Activated T-helper 1 cell treated with Interleukin-2 at 50 U/mL for 16 hours (primary cell): ENCODE data around the gene PML.
"Not testable (repeated sequence)": the region's sequence is repeated elsewhere in the genome, so short reads cannot be mapped to it uniquely, and the experiment has no call there.

ENCODE experiments used
- DNase-seq: peaks from one replicate; pipeline ENCODE4 v3.0.0-alpha.2; 2020; ENCODE audit warnings: low read depth

The PML gene

DNA sequence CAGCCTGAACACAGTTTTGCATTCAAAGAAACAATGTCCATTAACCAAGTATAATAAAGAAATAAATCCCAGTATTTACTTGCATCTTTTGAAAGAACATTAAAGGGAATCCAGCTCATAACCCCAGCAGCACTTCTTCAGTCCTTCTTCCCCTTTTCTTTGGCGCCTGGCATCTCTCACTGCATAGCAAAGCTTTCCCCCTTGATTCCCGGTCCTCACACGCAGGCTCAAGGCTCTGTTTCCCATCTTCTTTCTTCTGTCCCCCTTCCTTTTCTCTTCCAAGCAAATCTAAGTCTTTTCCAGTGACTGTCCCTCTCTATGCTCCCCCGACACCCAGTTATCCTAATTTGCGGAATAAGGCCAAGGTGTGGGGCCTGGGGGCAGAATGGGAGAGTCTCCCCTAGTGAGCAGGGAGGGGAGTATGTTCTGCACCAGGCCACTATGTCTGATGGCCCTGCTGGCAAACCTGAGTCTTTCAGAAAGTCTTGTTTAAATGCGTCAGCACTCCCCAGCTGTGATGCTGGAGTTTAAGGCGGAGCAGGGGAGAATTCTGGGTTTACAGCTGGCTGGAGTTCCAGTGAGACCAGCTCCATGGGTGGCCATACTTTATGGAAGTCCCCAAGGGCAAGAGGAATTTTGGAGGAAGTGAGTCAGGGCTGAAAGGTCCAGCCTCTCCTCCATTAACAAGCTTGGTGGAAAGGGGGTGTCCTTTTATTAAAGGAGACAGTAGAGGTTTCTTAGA lies 45.8 kb downstream of the PML start:
- DNase-seq: no peak

GRCh38 chr15:74041311-74041756 lies 46.8 kb downstream of the PML start:
- no peak for DNase-seq

GRCh38 chr15:74041777-74042435 lies 47.4 kb downstream of the PML start:
- no peak for DNase-seq

DNA sequence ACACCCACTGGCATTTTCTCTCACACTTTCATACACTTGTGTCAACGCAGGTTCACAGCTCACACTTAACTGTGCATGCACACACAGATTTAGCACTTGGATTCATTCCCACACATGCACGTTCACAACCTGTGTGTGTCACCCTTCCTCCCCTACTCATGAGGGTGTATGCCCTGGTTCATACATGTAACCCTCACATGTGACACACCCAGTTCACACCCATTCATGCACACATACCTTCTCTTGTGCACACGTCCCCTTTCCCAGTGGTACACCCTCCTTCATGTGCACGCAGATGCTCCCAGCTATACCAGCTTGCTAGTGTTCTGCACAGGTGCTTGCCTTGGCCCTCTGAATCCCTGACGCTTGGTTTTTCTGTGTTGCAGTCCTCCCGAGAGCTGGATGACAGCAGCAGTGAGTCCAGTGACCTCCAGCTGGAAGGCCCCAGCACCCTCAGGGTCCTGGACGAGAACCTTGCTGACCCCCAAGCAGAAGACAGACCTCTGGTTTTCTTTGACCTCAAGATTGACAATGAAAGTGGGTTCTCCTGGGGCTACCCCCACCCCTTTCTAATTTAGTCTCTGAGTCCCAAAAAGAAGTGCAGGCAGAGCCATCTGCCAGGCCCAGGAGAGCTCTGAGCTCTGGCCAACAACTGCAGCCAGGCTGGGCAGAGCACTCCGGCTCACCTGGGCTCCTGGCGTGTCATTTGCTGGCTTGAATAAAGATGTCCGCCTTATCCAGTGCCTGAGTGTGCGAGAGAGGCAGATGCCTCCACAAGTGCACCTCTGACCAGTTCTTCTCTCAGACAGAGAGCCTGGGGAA lies 48.3 kb downstream of the PML start:
- DNase-seq: no peak

DNA sequence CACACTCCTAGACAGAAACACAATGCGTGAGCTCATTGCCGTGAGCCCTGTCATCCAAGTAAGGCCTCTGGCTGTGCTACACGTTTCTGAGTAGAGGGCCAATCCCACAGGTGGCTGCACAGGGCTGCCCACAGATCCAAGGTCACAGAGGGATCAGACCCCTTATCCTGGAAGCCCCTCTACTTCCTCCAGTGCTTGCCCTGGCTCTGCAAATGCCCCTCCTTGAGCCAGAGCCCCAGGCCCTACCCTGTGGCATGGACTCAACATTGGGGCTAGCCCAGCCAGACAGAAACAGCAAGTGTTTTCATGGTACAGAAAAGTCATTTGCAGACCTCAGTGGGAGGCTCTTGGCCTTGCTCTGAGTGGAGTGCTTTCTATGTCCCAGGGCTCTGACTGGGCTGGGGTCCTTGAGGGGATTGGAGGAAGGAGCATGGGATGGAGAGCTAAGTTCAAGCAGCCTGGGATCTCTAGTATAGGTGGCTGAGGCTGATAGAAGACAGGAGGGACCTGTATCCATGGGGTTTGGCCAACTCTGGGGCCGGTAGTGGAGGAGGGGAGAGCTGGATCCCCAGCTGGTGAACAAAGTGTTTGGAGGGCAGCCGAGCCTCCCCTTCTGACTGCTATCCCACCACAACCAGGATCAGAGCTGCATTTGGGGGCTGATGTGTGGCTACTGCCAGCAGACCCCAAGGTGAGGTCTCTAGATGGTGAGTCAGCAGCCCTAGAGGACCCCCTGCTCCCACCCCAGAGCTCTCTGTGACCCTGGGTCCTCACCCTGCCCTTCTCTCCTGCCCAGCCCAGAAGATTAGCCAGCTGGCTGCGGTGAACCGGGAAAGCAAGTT lies 49.1 kb downstream of the PML start:
- no peak for DNase-seq

DNA sequence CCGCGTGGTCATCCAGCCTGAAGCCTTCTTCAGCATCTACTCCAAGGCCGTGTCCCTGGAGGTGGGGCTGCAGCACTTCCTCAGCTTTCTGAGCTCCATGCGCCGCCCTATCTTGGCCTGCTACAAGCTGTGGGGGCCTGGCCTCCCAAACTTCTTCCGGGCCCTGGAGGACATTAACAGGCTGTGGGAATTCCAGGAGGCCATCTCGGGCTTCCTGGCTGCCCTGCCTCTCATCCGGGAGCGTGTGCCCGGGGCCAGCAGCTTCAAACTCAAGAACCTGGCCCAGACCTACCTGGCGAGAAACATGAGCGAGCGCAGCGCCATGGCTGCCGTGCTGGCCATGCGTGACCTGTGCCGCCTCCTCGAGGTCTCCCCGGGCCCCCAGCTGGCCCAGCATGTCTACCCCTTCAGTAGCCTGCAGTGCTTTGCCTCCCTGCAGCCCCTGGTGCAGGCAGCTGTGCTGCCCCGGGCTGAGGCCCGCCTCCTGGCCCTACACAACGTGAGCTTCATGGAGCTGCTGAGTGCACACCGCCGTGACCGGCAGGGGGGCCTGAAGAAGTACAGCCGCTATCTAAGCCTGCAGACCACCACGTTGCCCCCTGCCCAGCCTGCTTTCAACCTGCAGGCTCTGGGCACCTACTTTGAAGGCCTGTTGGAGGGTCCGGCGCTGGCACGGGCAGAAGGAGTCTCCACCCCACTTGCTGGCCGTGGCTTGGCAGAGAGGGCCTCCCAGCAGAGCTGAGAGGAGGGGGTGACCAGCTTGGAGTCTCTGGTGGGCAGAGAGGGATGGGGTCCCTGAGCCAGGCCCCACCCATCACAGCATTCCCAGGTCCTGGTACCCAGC lies 50.0 kb downstream of the PML start:
- no peak for DNase-seq

- DNase-seq: no peak
Measured at GRCh38 chr15:74045184-74045583, 50.7 kb downstream of the PML start.

GRCh38 chr15:74045636-74046274 lies 51.2 kb downstream of the PML start:
- no peak for DNase-seq

- no peak for DNase-seq
Measured at GRCh38 chr15:74046275-74046674, 51.8 kb downstream of the PML start.

GRCh38 chr15:74050127-74050526 lies 55.6 kb downstream of the PML start:
- no peak for DNase-seq

GRCh38 chr15:74050556-74051234 lies 56.2 kb downstream of the PML start:
- DNase-seq: no peak

DNA sequence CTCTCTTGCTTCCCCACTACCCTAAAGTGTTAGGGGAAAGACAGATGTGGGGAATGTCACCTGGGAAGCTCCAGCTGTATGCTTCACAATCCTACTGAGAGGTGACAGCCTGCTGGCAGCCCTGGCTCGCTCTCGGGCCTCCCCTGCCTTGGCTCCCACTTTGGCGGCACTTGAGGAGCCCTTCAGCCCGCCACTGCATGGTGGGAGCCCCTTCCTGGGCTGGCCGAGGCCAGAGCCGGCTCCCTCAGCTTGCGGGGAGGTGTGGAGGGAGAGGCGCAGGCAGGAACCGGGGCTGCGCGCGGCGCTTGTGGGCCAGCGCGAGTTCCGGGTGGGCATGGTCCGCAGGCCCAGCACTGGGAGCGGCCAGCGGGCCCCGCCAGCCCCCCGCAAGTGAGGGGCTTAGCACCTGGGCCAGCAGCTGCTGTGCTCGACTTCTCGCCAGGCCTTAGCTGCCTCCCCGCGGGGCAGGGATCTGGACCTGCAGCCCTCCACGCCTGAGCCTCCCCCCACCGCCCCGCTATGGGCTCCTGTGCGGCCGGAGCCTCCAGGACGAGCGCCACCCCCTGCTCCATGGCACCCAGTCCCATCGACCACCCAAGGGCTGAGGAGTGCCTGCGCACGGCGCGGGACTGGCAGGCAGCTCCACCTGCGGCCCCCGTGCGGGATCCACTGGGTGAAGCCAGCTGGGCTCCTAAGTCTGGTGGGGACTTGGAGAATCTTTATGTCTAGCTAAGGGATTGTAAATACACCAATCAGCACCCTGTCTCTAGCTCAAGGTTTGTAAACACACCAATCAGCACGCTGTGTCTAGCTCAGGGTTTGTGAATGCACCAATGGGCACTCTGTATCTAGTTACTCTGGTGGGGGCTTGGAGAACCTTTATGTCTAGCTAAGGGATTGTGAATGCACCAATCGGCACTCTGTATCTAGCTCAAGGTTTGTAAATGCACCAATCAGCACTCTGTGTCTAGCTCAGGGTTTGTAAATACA lies 58.0 kb downstream of the PML start:
- DNase-seq: not testable (repeated sequence)

DNA sequence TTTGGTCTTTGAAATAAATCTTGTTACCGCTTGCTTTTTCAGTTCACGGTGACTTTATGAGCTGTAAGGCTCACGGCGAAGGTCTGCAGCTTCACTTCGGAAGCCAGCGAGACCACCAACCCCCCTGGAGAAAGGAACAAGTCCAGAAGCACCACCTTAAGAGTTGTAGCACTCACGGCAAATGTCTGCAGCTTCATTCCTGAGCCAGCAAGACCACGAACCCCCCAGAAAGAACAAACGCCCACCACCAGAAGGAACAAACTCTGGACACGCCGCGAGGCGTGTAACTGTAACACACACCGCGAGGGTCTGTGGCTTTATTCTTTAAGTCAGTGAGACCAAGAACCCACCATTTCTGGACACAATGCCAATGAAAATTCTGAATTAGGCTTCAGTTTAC lies 59.0 kb downstream of the PML start:
- DNase-seq: no peak

DNA sequence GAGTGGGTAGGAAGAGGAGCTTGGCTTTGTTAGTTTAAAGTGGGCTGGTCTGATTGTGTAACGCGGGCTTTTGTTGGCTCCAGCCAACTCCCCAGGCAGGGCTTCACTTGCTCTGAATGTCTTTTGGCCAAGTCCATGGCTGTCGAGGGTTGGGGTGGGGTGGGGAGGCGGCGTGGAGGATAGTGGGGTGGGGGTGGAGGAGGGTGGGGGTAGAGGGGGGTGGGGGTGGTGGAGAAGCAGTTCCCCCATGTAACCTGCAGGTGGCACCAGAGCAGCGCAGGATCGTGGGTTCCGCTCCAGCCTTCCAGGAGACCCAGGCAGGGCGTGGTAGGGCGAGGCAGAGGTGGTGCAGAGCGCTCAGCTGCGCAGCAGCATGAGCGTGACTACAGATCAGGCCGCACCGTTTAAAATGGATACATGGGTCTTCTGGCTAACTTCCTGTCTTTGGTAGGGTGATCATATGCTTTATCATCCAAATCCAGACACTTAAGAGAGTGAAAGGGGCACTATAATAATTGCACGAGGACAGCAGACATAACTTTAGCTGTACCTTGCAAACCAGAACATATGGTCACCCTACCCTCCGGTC lies 59.5 kb downstream of the PML start:
- DNase-seq: peak; percentile 45

DNA sequence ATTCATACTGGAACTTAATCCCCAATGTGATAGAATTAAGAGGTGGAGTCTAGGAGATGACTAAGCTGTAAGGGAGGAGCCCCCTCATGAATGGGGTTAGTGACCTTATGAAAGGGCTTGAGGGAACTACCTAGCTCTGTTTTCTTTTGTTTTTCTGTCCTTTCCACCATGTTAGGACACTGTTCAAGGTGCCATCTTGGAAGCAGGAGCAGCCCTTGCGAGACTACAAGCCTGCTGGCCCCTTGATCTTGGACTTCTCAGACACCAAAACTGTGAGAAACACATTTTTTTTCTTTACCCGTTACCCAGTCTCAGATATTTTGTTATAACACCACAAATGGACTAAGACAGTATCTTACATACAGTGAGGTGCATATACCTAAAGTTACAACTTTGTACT lies 61.3 kb downstream of the PML start:
- no peak for DNase-seq

DNA sequence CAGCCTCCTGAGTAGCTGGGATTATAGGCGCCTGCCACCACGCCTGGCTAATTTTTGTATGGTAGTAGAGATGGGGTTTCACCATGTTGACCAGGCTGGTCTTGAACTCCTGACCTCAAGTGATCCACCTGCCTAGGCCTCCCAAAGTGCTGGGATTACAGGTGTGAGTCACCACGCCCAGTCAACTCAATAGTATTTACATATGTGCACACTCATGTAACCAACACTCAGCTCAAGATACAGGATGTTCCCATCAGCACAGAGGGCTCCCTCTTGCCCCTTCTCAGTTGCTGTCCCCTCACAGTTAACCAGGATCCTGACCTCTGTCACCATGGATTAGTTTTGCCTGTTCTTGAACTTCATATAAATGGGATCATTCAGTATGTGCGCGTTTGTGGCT lies 61.8 kb downstream of the PML start:
- DNase-seq: not testable (repeated sequence)

DNA sequence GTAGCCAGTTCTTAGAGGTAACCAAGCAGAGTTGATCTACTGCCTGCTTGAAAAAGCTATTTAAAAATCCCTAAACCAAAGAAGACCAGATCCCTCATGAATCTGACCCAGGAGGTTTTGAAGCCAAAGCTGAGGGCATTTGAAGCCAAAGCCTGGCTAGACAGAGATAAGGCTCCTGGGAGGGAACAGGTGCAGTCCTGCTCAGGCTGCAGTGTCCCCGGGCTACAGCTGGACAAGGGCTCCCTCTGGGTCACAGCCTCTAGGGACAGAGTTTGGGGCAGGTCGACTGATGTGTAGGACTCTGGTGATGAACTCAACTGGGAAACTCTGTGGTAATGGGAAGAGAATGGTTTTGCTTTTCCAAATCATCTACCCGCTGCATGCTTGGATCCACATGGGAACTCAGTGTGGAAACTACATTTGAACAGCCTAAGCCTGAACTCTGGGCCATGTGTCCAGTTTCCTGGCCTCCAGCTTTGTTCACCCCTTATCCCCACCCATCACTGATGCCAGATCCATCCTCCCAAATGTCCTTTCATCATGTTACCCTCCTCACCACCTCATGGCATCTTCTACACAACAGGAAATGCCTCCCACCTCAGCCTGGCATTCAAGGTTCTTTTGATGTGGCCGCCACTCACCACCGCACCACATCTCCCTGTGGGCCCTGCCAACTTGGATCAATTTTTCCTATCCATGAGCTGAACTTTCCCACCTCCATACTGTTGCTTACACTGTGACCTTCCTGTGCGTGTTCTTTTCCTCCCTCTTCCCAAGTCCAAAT lies 64.7 kb downstream of the PML start:
- DNase-seq: not testable (repeated sequence)
